ENCODE results near the gene NTM.

DNA sequence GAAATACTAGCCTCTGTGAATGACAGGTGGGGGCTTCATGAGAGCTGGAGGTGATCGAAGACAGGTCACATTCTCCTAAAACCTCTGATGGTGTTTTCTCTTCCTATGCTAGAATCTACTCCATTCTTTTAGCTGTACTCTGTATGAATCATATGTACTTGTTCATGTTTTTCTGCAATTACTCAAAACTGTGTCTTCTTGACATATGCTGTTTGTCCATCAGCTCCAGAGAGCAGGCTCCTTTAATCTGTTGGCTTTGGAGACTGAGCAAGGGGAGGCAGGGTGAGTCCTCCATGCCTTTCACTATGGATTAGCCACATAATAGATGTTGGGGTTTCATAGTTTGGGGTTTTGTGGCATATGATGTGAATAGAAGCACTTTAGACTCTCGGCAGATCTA, 598.8 kb downstream of the NTM start:
- TF ChIP-seq, protein P1, sequence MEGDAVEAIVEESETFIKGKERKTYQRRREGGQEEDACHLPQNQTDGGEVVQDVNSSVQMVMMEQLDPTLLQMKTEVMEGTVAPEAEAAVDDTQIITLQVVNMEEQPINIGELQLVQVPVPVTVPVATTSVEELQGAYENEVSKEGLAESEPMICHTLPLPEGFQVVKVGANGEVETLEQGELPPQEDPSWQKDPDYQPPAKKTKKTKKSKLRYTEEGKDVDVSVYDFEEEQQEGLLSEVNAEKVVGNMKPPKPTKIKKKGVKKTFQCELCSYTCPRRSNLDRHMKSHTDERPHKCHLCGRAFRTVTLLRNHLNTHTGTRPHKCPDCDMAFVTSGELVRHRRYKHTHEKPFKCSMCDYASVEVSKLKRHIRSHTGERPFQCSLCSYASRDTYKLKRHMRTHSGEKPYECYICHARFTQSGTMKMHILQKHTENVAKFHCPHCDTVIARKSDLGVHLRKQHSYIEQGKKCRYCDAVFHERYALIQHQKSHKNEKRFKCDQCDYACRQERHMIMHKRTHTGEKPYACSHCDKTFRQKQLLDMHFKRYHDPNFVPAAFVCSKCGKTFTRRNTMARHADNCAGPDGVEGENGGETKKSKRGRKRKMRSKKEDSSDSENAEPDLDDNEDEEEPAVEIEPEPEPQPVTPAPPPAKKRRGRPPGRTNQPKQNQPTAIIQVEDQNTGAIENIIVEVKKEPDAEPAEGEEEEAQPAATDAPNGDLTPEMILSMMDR (IDR thresholded peaks at IDR 0.05; ENCODE audit: low read depth, low read length), result no peak
- TF ChIP-seq EZH2phosphoT487 (IDR thresholded peaks at IDR 0.05; ENCODE audit: low read depth), result no peak

All from OCI-LY3 (cell line).